ENCODE measurements around the gene MTUS2.
"Not testable (repeated sequence)": the region's sequence is repeated elsewhere in the genome, so short reads cannot be mapped to it uniquely, and the experiment has no call there.

- not testable (repeated sequence) for TF ChIP-seq POLR2AphosphoS2 (IDR thresholded peaks at IDR 0.05; ENCODE audit: low read depth, low read length); ZNF384 (IDR thresholded peaks at IDR 0.05; ENCODE audit: borderline replicate concordance, low read depth, low read length); NR2F1 (conservative IDR thresholded peaks at IDR 0.05); CTCF (IDR thresholded peaks at IDR 0.05 in 2 of 3, conservative IDR thresholded peaks at IDR 0.05 in 1 of 3; ENCODE audit: control insufficient read depth in 2 of 3, extremely low read depth in 1 of 3, insufficient read depth in 1 of 3, low read depth in 3 of 3, low read length in 3 of 3); E4F1 (IDR thresholded peaks at IDR 0.05; ENCODE audit: borderline replicate concordance, partially characterized antibody); KDM1A (IDR thresholded peaks at IDR 0.05; ENCODE audit: borderline replicate concordance); HDAC2 (IDR thresholded peaks at IDR 0.05); POLR2A (IDR thresholded peaks at IDR 0.05; ENCODE audit: low read depth, low read length)
These were observed 570.5 kb downstream of the MTUS2 start for GRCh38 chr13:29390598-29390997.
